ENCODE data around the gene P3H3. TPM values are rescaled to one million over a fixed set of nuclear protein-coding genes. Genes with fewer than 3 reads are reported as not detected.

Gene P3H3
- total and polyA plus RNA-seq, 5 donors: 15.8 to 25.6 (median 19.7) TPM

DNA sequence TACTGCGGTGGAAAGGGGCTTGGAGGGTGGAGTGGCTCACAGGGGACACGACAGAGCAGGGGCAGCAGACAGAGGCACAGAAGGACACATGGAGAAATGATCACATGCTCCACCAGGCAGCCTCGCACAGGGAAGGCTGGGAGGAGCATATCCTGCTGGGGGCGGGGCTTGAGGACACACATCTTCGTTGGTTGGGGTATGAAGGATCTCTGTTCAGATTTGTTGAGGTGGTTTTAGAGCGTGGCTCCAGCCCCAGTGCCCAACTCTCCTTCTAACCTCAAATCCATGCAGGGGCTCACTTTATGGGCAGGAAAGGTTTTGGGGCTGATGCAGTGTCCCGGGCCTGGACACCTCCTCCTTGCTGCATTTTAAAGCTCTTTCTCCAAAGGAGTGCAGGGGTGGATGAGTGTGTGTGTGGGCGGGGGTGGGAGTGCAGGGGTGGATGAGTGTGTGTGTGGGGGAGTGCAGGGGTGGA lies 733 bp upstream of the P3H3 start:
- Histone ChIP-seq H3K9me3 (ENCODE audit: control insufficient read depth, low read length) (no peaks in the 10 kb centered on the region), H3K4me1 (ENCODE audit: control insufficient read depth, insufficient read depth, low read length) (peaks cover 2% of the 10 kb centered on the region), H3K4me3 (ENCODE audit: low read length) (no peak overlapping the region), H3K27me3 (ENCODE audit: control insufficient read depth, insufficient read depth) (no peaks in the 10 kb centered on the region), H3K27ac (ENCODE audit: low read length) (peak overlapping the region; percentile 22)
- DNase-seq (peak; percentile 89 to 96 (median 95)), ATAC-seq (peak; percentile 53 to 60)
- WGBS: 8% methylated on average over 8 of the region's 8 CpGs
- intact Hi-C loops (cut with DNase I): loop anchor here (5.0 to 10.0 kb wide), 4 partner anchors 73 to 213 kb away; partner anchors contain the start of gene MLF2 (in 3 of the 4)

- no peaks in the 10 kb centered on the region for H3K9me3 ChIP-seq (ENCODE audit: control insufficient read depth, low read length)
- ATAC-seq: peak; percentile 18 to 19
- peaks cover 2% of the 10 kb centered on the region for H3K4me1 ChIP-seq (ENCODE audit: control insufficient read depth, insufficient read depth, low read length)
- peak overlapping the region; percentile 48 for H3K27ac ChIP-seq (ENCODE audit: low read length)
- peak in 2 of 3 donors; percentile 76 to 79 for DNase-seq
- peak overlapping the region; percentile 75 for H3K4me3 ChIP-seq (ENCODE audit: low read length)
- under 1% methylated on average over 71 of the region's 71 CpGs for WGBS
- intact Hi-C loops (cut with DNase I): loop anchor here (5.0 to 10.0 kb wide), 4 partner anchors 74 to 214 kb away; partner anchors contain the start of gene MLF2 (in 3 of the 4)
- H3K27me3 ChIP-seq (ENCODE audit: control insufficient read depth, insufficient read depth): no peaks in the 10 kb centered on the region
Observed at GRCh38 chr12:6828781-6829535, 751 bp downstream of the P3H3 start.

- Histone ChIP-seq H3K4me1 (ENCODE audit: control insufficient read depth, insufficient read depth, low read length) (peaks cover 2% of the 10 kb centered on the region), H3K9me3 (ENCODE audit: control insufficient read depth, low read length) (no peaks in the 10 kb centered on the region), H3K27me3 (ENCODE audit: control insufficient read depth, insufficient read depth) (no peaks in the 10 kb centered on the region), H3K4me3 (ENCODE audit: low read length) (peak overlapping the region; percentile 75), H3K27ac (ENCODE audit: low read length) (peak overlapping the region; percentile 48)
- intact Hi-C loops (cut with DNase I): loop anchor here (5.0 to 10.0 kb wide), 4 partner anchors 75 to 215 kb away; partner anchors contain the start of gene MLF2 (in 3 of the 4)
- peak in 1 of 3 donors; percentile 77 for DNase-seq
- WGBS: 44% methylated on average over 19 of the region's 19 CpGs
- peak; percentile 2 for ATAC-seq
Observed at GRCh38 chr12:6829536-6830220, 1.5 kb downstream of the P3H3 start.

- intact Hi-C loops (cut with DNase I): no loop called here
- ATAC-seq: no peak
- Histone ChIP-seq H3K4me3 (ENCODE audit: low read length) (no peak overlapping the region), H3K9me3 (ENCODE audit: control insufficient read depth, low read length) (no peaks in the 10 kb centered on the region), H3K4me1 (ENCODE audit: control insufficient read depth, insufficient read depth, low read length) (peaks cover 2% of the 10 kb centered on the region), H3K27me3 (ENCODE audit: control insufficient read depth, insufficient read depth) (no peaks in the 10 kb centered on the region), H3K27ac (ENCODE audit: low read length) (no peak overlapping the region)
- no peak for DNase-seq
- WGBS: 78% methylated on average over 11 of the region's 11 CpGs
Observed at GRCh38 chr12:6830286-6830890, 2.2 kb downstream of the P3H3 start.

- intact Hi-C loops (cut with DNase I): no loop called here
Observed at GRCh38 chr12:6830999-6831398, 2.8 kb downstream of the P3H3 start.

DNA sequence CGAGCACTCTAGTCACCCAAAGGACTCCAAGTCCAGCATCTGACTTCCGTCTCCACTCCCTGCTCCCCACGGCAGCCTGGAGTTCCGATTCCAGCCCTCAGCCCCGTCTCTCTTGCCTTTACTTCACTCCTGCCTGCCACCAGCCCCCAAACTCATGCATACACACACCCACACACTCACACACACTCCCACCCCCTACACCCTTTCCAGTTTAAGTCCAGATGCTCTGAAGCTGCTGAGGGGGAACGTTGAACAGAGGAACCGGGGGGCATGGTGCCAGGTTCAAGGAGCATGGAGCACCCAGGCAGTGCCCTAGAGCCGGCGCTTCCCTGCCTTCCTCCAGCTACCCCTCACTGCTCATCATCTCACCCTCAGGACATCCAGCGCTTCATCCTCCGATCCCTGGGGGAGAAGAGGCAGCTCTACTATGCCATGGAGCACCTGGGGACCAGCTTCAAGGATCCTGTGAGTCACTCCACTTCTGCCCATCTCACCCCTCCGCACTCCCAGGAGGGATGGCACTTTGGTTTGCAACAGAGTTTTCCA lies 3.3 kb downstream of the P3H3 start:
- WGBS: 83% methylated on average over 12 of the region's 12 CpGs
- H3K27me3 ChIP-seq (ENCODE audit: control insufficient read depth, insufficient read depth): no peaks in the 10 kb centered on the region
- no peaks in the 10 kb centered on the region for H3K9me3 ChIP-seq (ENCODE audit: control insufficient read depth, low read length)
- intact Hi-C loops (cut with DNase I): no loop called here
- H3K4me1 ChIP-seq (ENCODE audit: control insufficient read depth, insufficient read depth, low read length): peaks cover 2% of the 10 kb centered on the region
- DNase-seq (no peak), ATAC-seq (no peak)
- no peak overlapping the region for H3K4me3 ChIP-seq (ENCODE audit: low read length)
- H3K27ac ChIP-seq (ENCODE audit: low read length): no peak overlapping the region

More at GRCh38 chr12:6830999-6831398, 2.8 kb downstream of the P3H3 start:
- WGBS: 87% methylated on average over 6 of the region's 6 CpGs
- no peak overlapping the region for H3K4me3 ChIP-seq (ENCODE audit: low read length)
- no peaks in the 10 kb centered on the region for H3K27me3 ChIP-seq (ENCODE audit: control insufficient read depth, insufficient read depth)
- H3K4me1 ChIP-seq (ENCODE audit: control insufficient read depth, insufficient read depth, low read length): peaks cover 2% of the 10 kb centered on the region
- no peak overlapping the region for H3K27ac ChIP-seq (ENCODE audit: low read length)
- DNase-seq: no peak
- no peak for ATAC-seq
- H3K9me3 ChIP-seq (ENCODE audit: control insufficient read depth, low read length): no peaks in the 10 kb centered on the region

GRCh38 chr12:6832125-6832524 lies 3.9 kb downstream of the P3H3 start:
- ATAC-seq (no peak), DNase-seq (no peak)
- Histone ChIP-seq H3K27me3 (ENCODE audit: control insufficient read depth, insufficient read depth) (no peaks in the 10 kb centered on the region), H3K27ac (ENCODE audit: low read length) (no peak overlapping the region), H3K4me1 (ENCODE audit: control insufficient read depth, insufficient read depth, low read length) (peaks cover 2% of the 10 kb centered on the region), H3K4me3 (ENCODE audit: low read length) (no peak overlapping the region), H3K9me3 (ENCODE audit: control insufficient read depth, low read length) (no peaks in the 10 kb centered on the region)
- intact Hi-C loops (cut with DNase I): no loop called here
- WGBS: 79% methylated on average over 4 of the region's 4 CpGs

GRCh38 chr12:6833189-6833890 lies 5.1 kb downstream of the P3H3 start:
- ATAC-seq: peak in 1 of 2 donors; percentile 6
- Histone ChIP-seq H3K4me3 (ENCODE audit: low read length) (peak overlapping the region; percentile 2), H3K4me1 (ENCODE audit: control insufficient read depth, insufficient read depth, low read length) (no peaks in the 10 kb centered on the region), H3K27me3 (ENCODE audit: control insufficient read depth, insufficient read depth) (no peaks in the 10 kb centered on the region), H3K9me3 (ENCODE audit: control insufficient read depth, low read length) (no peaks in the 10 kb centered on the region), H3K27ac (ENCODE audit: low read length) (peak overlapping the region; percentile 73)
- DNase-seq: no peak
- 67% methylated on average over 6 of the region's 6 CpGs for WGBS
- intact Hi-C loops (cut with DNase I): no loop called here

- Histone ChIP-seq H3K27me3 (ENCODE audit: control insufficient read depth, insufficient read depth) (no peaks in the 10 kb centered on the region), H3K9me3 (ENCODE audit: control insufficient read depth, low read length) (no peaks in the 10 kb centered on the region), H3K27ac (ENCODE audit: low read length) (no peak overlapping the region), H3K4me3 (ENCODE audit: low read length) (peak overlapping the region; percentile 2), H3K4me1 (ENCODE audit: control insufficient read depth, insufficient read depth, low read length) (no peaks in the 10 kb centered on the region)
- DNase-seq: no peak
- WGBS: 73% methylated on average over 1 of the region's 1 CpG
- intact Hi-C loops (cut with DNase I): no loop called here
- ATAC-seq: no peak
Observed at GRCh38 chr12:6834254-6834653, 6.0 kb downstream of the P3H3 start.

GRCh38 chr12:6834873-6835272 lies 6.7 kb downstream of the P3H3 start:
- no peak for ATAC-seq
- intact Hi-C loops (cut with DNase I): no loop called here
- Histone ChIP-seq H3K27me3 (ENCODE audit: control insufficient read depth, insufficient read depth) (no peaks in the 10 kb centered on the region), H3K9me3 (ENCODE audit: control insufficient read depth, low read length) (no peaks in the 10 kb centered on the region), H3K4me3 (ENCODE audit: low read length) (no peak overlapping the region), H3K27ac (ENCODE audit: low read length) (no peak overlapping the region), H3K4me1 (ENCODE audit: control insufficient read depth, insufficient read depth, low read length) (no peaks in the 10 kb centered on the region)
- WGBS: 84% methylated on average over 5 of the region's 5 CpGs
- DNase-seq: peak in 1 of 3 donors; percentile 29

All from right cardiac atrium (tissue), 5 donors.